ENCODE results near the gene ABHD16A. TPM values are rescaled to one million over a fixed set of nuclear protein-coding genes. Genes with fewer than 3 reads are reported as not detected.

The ABHD16A gene
- total and polyA plus RNA-seq, 2 of the 13 experiments (the other 11 are each of a cell fraction or from before 2014, with no cell fraction given), result 43.5 to 45.4 TPM

GRCh38 chr6:31739639-31740396 lies 36.7 kb upstream of the ABHD16A start, which contains the start of gene MSH5 (continued):
- TF ChIP-seq ZNF280B (CRISPR knock-in tag; IDR thresholded peaks at IDR 0.05; ENCODE audit: borderline replicate concordance), result peak; percentile 99
- TF ChIP-seq, protein P1, sequence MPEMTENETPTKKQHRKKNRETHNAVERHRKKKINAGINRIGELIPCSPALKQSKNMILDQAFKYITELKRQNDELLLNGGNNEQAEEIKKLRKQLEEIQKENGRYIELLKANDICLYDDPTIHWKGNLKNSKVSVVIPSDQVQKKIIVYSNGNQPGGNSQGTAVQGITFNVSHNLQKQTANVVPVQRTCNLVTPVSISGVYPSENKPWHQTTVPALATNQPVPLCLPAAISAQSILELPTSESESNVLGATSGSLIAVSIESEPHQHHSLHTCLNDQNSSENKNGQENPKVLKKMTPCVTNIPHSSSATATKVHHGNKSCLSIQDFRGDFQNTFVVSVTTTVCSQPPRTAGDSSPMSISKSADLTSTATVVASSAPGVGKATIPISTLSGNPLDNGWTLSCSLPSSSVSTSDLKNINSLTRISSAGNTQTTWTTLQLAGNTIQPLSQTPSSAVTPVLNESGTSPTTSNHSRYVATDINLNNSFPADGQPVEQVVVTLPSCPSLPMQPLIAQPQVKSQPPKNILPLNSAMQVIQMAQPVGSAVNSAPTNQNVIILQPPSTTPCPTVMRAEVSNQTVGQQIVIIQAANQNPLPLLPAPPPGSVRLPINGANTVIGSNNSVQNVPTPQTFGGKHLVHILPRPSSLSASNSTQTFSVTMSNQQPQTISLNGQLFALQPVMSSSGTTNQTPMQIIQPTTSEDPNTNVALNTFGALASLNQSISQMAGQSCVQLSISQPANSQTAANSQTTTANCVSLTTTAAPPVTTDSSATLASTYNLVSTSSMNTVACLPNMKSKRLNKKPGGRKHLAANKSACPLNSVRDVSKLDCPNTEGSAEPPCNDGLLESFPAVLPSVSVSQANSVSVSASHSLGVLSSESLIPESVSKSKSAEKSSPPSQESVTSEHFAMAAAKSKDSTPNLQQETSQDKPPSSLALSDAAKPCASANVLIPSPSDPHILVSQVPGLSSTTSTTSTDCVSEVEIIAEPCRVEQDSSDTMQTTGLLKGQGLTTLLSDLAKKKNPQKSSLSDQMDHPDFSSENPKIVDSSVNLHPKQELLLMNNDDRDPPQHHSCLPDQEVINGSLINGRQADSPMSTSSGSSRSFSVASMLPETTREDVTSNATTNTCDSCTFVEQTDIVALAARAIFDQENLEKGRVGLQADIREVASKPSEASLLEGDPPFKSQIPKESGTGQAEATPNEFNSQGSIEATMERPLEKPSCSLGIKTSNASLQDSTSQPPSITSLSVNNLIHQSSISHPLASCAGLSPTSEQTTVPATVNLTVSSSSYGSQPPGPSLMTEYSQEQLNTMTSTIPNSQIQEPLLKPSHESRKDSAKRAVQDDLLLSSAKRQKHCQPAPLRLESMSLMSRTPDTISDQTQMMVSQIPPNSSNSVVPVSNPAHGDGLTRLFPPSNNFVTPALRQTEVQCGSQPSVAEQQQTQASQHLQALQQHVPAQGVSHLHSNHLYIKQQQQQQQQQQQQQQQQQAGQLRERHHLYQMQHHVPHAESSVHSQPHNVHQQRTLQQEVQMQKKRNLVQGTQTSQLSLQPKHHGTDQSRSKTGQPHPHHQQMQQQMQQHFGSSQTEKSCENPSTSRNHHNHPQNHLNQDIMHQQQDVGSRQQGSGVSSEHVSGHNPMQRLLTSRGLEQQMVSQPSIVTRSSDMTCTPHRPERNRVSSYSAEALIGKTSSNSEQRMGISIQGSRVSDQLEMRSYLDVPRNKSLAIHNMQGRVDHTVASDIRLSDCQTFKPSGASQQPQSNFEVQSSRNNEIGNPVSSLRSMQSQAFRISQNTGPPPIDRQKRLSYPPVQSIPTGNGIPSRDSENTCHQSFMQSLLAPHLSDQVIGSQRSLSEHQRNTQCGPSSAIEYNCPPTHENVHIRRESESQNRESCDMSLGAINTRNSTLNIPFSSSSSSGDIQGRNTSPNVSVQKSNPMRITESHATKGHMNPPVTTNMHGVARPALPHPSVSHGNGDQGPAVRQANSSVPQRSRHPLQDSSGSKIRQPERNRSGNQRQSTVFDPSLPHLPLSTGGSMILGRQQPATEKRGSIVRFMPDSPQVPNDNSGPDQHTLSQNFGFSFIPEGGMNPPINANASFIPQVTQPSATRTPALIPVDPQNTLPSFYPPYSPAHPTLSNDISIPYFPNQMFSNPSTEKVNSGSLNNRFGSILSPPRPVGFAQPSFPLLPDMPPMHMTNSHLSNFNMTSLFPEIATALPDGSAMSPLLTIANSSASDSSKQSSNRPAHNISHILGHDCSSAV (CRISPR knock-in tag; IDR thresholded peaks at IDR 0.05; ENCODE audit: borderline replicate concordance), result 0 out of 2 replicates have a peak, but pooled peaks have one; percentile 19
- TF ChIP-seq, protein P2, sequence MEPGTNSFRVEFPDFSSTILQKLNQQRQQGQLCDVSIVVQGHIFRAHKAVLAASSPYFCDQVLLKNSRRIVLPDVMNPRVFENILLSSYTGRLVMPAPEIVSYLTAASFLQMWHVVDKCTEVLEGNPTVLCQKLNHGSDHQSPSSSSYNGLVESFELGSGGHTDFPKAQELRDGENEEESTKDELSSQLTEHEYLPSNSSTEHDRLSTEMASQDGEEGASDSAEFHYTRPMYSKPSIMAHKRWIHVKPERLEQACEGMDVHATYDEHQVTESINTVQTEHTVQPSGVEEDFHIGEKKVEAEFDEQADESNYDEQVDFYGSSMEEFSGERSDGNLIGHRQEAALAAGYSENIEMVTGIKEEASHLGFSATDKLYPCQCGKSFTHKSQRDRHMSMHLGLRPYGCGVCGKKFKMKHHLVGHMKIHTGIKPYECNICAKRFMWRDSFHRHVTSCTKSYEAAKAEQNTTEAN (CRISPR knock-in tag; conservative IDR thresholded peaks at IDR 0.05), result peak; percentile 67; the same call in 1 of the 2 replicates
- peak; percentile 95 for TF ChIP-seq ZNF160 (CRISPR knock-in tag; IDR thresholded peaks at IDR 0.05)
- peak; percentile 81; the same call in 1 of the 2 replicates for TF ChIP-seq ZNF850 (CRISPR knock-in tag; conservative IDR thresholded peaks at IDR 0.05)
- 0 out of 2 replicates have a peak, but pooled peaks have one; percentile 56 for TF ChIP-seq ZNF468 (CRISPR knock-in tag; IDR thresholded peaks at IDR 0.05)
- TF ChIP-seq ZNF660 (CRISPR knock-in tag; IDR thresholded peaks at IDR 0.05; ENCODE audit: borderline replicate concordance, low read depth), result peak; percentile 94; the same call in 1 of the 2 replicates
- TF ChIP-seq REXO4 (CRISPR knock-in tag; IDR thresholded peaks at IDR 0.05; ENCODE audit: borderline replicate concordance), result peak; percentile 47; the same call in 1 of the 2 replicates
- peak; percentile 12; the same call in 1 of the 2 replicates for TF ChIP-seq ZNF121 (CRISPR knock-in tag; IDR thresholded peaks at IDR 0.05)
- TF ChIP-seq ZNF776 (CRISPR knock-in tag; IDR thresholded peaks at IDR 0.05), result peak; percentile 99
- TF ChIP-seq, protein P3, sequence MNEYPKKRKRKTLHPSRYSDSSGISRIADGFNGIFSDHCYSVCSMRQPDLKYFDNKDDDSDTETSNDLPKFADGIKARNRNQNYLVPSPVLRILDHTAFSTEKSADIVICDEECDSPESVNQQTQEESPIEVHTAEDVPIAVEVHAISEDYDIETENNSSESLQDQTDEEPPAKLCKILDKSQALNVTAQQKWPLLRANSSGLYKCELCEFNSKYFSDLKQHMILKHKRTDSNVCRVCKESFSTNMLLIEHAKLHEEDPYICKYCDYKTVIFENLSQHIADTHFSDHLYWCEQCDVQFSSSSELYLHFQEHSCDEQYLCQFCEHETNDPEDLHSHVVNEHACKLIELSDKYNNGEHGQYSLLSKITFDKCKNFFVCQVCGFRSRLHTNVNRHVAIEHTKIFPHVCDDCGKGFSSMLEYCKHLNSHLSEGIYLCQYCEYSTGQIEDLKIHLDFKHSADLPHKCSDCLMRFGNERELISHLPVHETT (CRISPR knock-in tag; conservative IDR thresholded peaks at IDR 0.05), result peak; percentile 87
- TF ChIP-seq SIX4 (CRISPR knock-in tag; IDR thresholded peaks at IDR 0.05), result peak; percentile 92
- TF ChIP-seq, protein P4, sequence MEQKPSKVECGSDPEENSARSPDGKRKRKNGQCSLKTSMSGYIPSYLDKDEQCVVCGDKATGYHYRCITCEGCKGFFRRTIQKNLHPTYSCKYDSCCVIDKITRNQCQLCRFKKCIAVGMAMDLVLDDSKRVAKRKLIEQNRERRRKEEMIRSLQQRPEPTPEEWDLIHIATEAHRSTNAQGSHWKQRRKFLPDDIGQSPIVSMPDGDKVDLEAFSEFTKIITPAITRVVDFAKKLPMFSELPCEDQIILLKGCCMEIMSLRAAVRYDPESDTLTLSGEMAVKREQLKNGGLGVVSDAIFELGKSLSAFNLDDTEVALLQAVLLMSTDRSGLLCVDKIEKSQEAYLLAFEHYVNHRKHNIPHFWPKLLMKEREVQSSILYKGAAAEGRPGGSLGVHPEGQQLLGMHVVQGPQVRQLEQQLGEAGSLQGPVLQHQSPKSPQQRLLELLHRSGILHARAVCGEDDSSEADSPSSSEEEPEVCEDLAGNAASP (CRISPR knock-in tag; IDR thresholded peaks at IDR 0.05; ENCODE audit: borderline replicate concordance), result no peak; the same call in 1 of the 2 replicates
